GM12878 (cell line): ENCODE results near the gene SLC19A2. TPM values are rescaled to one million over a fixed set of nuclear protein-coding genes. Genes with fewer than 3 reads are reported as not detected.

Experiments used
- ATAC-seq: fragments of 200-7000 bp; cut with Tn5 transposase; 3 replicates; pipeline ENCODE4 v1.9.1; 2020; ENCODE audit warnings: mild to moderate bottlenecking, moderate library complexity
- BruUV-seq: library from RNA; stranded (reverse); fragments of 400-500 nt; replicated peaks from 2 replicates; lab custom pipeline; 2021; lab: Mats Ljungman, UMichigan
- CTCF ChIA-PET: fragments of 300-600 bp; sonication (Branson Sonifier 250); formaldehyde crosslinking; extraction: SDS; loops from one replicate; lab custom pipeline; 2021; ENCODE audit warnings: inconsistent platforms; lab: Yijun Ruan, JAX
- POLR2A ChIA-PET: fragments of 350-600 bp; formaldehyde crosslinking; extraction: SDS; loops from one replicate; lab custom pipeline; 2021; ENCODE audit warnings: inconsistent platforms; lab: Charles Lee
- RAD21 ChIA-PET: fragments of 300-600 bp; sonication (Branson Sonifier 250); formaldehyde crosslinking; loops from one replicate; lab custom pipeline; 2023; ENCODE audit warnings: antibody characterized with exemption; ENCODE audit not compliant: unreplicated experiment; lab: Charles Lee
- SMC1A ChIA-PET: fragments of 300-600 bp; sonication (Branson Sonifier 250); formaldehyde crosslinking; loops from one replicate; lab custom pipeline; 2023; ENCODE audit not compliant: unreplicated experiment, uncharacterized antibody; lab: Charles Lee
- DNase-seq: peaks from one replicate; pipeline ENCODE4 v3.0.0-alpha.2; 2011; ENCODE audit warnings: low read depth, low spot score
- FAIRE-seq: peaks from 3 replicates; lab custom pipeline; 2011; peaks lifted over from hg19 to GRCh38; lab: Jason Lieb, UNC
- H2AFZ ChIP-seq: 2 replicates; pipeline ENCODE4 v1.6.0; 2011; ENCODE audit warnings: low read depth, low read length, control low read depth; ENCODE audit not compliant: control insufficient read depth
- H3K27ac ChIP-seq: 2 replicates; pipeline ENCODE4 v1.5.1; 2011; ENCODE audit warnings: control low read depth; ENCODE audit not compliant: control insufficient read depth, insufficient read depth
- H3K27me3 ChIP-seq, 2 experiments: replicated peaks in 1 of 2; 2 replicates each; pipeline versions ENCODE4 v1.6.0 to v1.6.1; 2011; ENCODE audit warnings: low read length in 1 of 2; ENCODE audit not compliant: control insufficient read depth in 2 of 2, insufficient read depth in 2 of 2
- H3K36me3 ChIP-seq, 2 experiments: 2 replicates each; pipeline ENCODE4 v1.5.1; 2011; ENCODE audit warnings: low read length in 1 of 2; ENCODE audit not compliant: control insufficient read depth in 2 of 2, insufficient read depth in 2 of 2
- H3K4me1 ChIP-seq: 2 replicates; pipeline ENCODE4 v1.6.1; 2011; ENCODE audit warnings: mild to moderate bottlenecking, low read length, moderate library complexity, mixed read lengths; ENCODE audit not compliant: control insufficient read depth, insufficient read depth
- H3K4me2 ChIP-seq: 2 replicates; pipeline ENCODE4 v1.6.0; 2011; ENCODE audit warnings: control low read depth; ENCODE audit not compliant: control insufficient read depth, insufficient read depth
- H3K4me3 ChIP-seq: fragments of 200-600 bp; sonication (generic); 2 replicates; pipeline ENCODE4 v1.5.1; 2016
- H3K79me2 ChIP-seq: 2 replicates; pipeline ENCODE4 v1.6.0; 2011; ENCODE audit warnings: low read length; ENCODE audit not compliant: control insufficient read depth, insufficient read depth
- H3K9ac ChIP-seq: 2 replicates; pipeline ENCODE4 v1.8.0; 2011; ENCODE audit warnings: low read length, control low read depth, mixed read lengths; ENCODE audit not compliant: control insufficient read depth, insufficient read depth
- H3K9me3 ChIP-seq: replicated peaks from 3 replicates; pipeline ENCODE4 v1.5.1; 2011; ENCODE audit warnings: mild to moderate bottlenecking, low read length; ENCODE audit not compliant: control insufficient read depth, insufficient read depth
- H4K20me1 ChIP-seq: 2 replicates; pipeline ENCODE4 v1.6.0; 2011; ENCODE audit not compliant: control insufficient read depth, insufficient read depth
- ATF2 ChIP-seq: IDR thresholded peaks from 2 replicates; pipeline ENCODE4 v1.6.1; 2012; ENCODE audit warnings: low read length, inconsistent platforms
- BHLHE40 ChIP-seq, 2 experiments: fragments of 450-650 bp in 1 of 2; IDR thresholded peaks; 2 replicates each; pipeline ENCODE4 v1.6.1; 2011 to 2017; ENCODE audit warnings: low read depth in 2 of 2, borderline replicate concordance in 1 of 2, improper control_type of control experiment in 1 of 2, low read length in 1 of 2, mild to moderate bottlenecking in 1 of 2
- BMI1 ChIP-seq: fragments of 450-650 bp; IDR thresholded peaks from 2 replicates; pipeline ENCODE4 v1.6.1; 2016; ENCODE audit warnings: mild to moderate bottlenecking, moderate library complexity, borderline replicate concordance
- DPF2 ChIP-seq: fragments of 450-650 bp; IDR thresholded peaks from 2 replicates; pipeline ENCODE4 v1.6.1; 2017; ENCODE audit warnings: mild to moderate bottlenecking
- FOXK2 ChIP-seq: fragments of 450-650 bp; IDR thresholded peaks from 2 replicates; pipeline ENCODE4 v1.6.1; 2017; ENCODE audit warnings: mild to moderate bottlenecking, moderate library complexity
- HCFC1 ChIP-seq: fragments of 150-350 bp; IDR thresholded peaks from 2 replicates; pipeline ENCODE4 v1.6.1; 2014; ENCODE audit warnings: low read length
- IKZF1 ChIP-seq: fragments of 450-650 bp; conservative IDR thresholded peaks from 2 replicates; pipeline ENCODE4 v1.6.1; 2017; ENCODE audit warnings: antibody characterized with exemption, mild to moderate bottlenecking
- IRF4 ChIP-seq: IDR thresholded peaks from 2 replicates; pipeline ENCODE4 v1.6.1; 2011; ENCODE audit warnings: low read depth, low read length
- MEF2B ChIP-seq: fragments of 450-650 bp; IDR thresholded peaks from 2 replicates; pipeline ENCODE4 v1.6.1; 2018; ENCODE audit warnings: mild to moderate bottlenecking, moderate library complexity; ENCODE audit not compliant: partially characterized antibody, poor library complexity, severe bottlenecking
- MLLT1 ChIP-seq: fragments of 450-650 bp; IDR thresholded peaks from 2 replicates; pipeline ENCODE4 v1.6.1; 2016; ENCODE audit warnings: mild to moderate bottlenecking
- MTA2 ChIP-seq: fragments of 450-650 bp; IDR thresholded peaks from 2 replicates; pipeline ENCODE4 v1.6.1; 2016; ENCODE audit warnings: low read depth, mild to moderate bottlenecking, moderate library complexity
- PAX5 ChIP-seq: IDR thresholded peaks from 2 replicates; pipeline ENCODE4 v1.6.1; 2011; ENCODE audit warnings: low read depth, low read length, borderline replicate concordance
- RELA ChIP-seq: fragments of 450-650 bp; IDR thresholded peaks from 2 replicates; pipeline ENCODE4 v1.8.0; 2014; ENCODE audit warnings: borderline replicate concordance; ENCODE audit not compliant: partially characterized antibody
- SMARCA5 ChIP-seq: fragments of 450-650 bp; IDR thresholded peaks from 2 replicates; pipeline ENCODE4 v1.6.1; 2017; ENCODE audit warnings: mild to moderate bottlenecking
- TBL1XR1 ChIP-seq: IDR thresholded peaks from 2 replicates; pipeline ENCODE4 v1.6.1; 2012; ENCODE audit warnings: low read depth, low read length, improper control_type of control experiment
- USF2 ChIP-seq: IDR thresholded peaks from 2 replicates; pipeline ENCODE4 v1.6.1; 2011; ENCODE audit warnings: low read depth, low read length, improper control_type of control experiment, borderline replicate concordance
- ZBTB4 ChIP-seq: fragments of 450-650 bp; formaldehyde crosslinking; IDR thresholded peaks from 2 replicates; pipeline ENCODE4 v1.4.0; 2022; ENCODE audit warnings: mild to moderate bottlenecking, moderate library complexity
- WGBS: methylation state at CpG from one replicate; pipeline ENCODE4 v1.1.6; 2016; ENCODE audit warnings: low lambda C conversion rate; ENCODE audit not compliant: insufficient replicate concordance, insufficient coverage; ENCODE audit errors: missing lambda C conversion rate; 5-methylcytosine and 5-hydroxymethylcytosine counted together
- in situ Hi-C: fragments of 300-500 bp; cut with MboI; formaldehyde crosslinking; loops from 9 replicates; pipeline ENCODE4 v1.14.3; 2018; ENCODE audit warnings: mixed read lengths
- intact Hi-C: fragments of 100-400 bp; cut with micrococcal nuclease; formaldehyde crosslinking; loops from one replicate; pipeline ENCODE4 v1.14.2; 2022; ENCODE audit not compliant: unreplicated experiment
- polyA plus RNA-seq, 11 experiments: library from polyadenylated mRNA; depleted of rRNA in 4 of 11; unstranded in 6 of 11; stranded (reverse) in 5 of 11; fragments of >200 nt; fragmentation: Nextera tagmentation in 4 of 11; fragmentation: Illumina TruSeq in 1 of 11; extraction: Ambion mirVana in 4 of 11; extraction: Trizol in 1 of 11; gene quantifications; 1 replicate in 1 of 11; 2 replicates in 10 of 11; pipeline versions ENCODE4 v1.2.1 to v1.2.3, GENCODE V29; 2011 to 2016; ENCODE audit warnings: inconsistent platforms in 2 of 11, missing spikeins in 2 of 11, low read depth in 1 of 11
- total RNA-seq, 4 experiments: library from RNA; depleted of rRNA in 3 of 4; stranded (reverse); fragments of >200 nt in 3 of 4; fragmentation: Illumina TruSeq in 1 of 4; extraction: Trizol in 1 of 4; gene quantifications; 2 replicates each; pipeline versions ENCODE4 v1.2.1 to v1.2.3, GENCODE V29; 2013 to 2021

The SLC19A2 gene
- total and polyA plus RNA-seq, 10 of the 15 experiments (the other 5 are each of a cell fraction or from before 2014, with no cell fraction given), result 1.2 to 7.8 (median 2.5) TPM

GRCh38 chr1:169507413-169507812 lies 21.7 kb upstream of the SLC19A2 start:
- H3K27ac ChIP-seq, result no peak overlapping the region
- ChIA-PET RAD21 (no interaction called here), CTCF (interaction anchor here (0.6 to 0.9 kb wide), 4 partner anchors 14 to 1661 kb away, joined by 3 read pairs; no protein-coding TSS in a partner anchor), SMC1A (interaction anchor here (1.6 kb wide), 1 partner anchor 15 kb away, joined by 3 read pairs; no protein-coding TSS in a partner anchor), POLR2A (no interaction called here)
- H3K4me2 ChIP-seq, result no peak overlapping the region
- no peaks in the 10 kb centered on the region for H3K36me3 ChIP-seq
- no TSS peak for BruUV-seq
- no peaks in the 10 kb centered on the region for H4K20me1 ChIP-seq
- in situ Hi-C loops (no loop called here), intact Hi-C loops (no loop called here)
- no peak overlapping the region for H3K9ac ChIP-seq
- no peak for FAIRE-seq
- no peaks in the 10 kb centered on the region for H3K4me1 ChIP-seq
- ATAC-seq, result no peak
- no peak overlapping the region for H2AFZ ChIP-seq
- DNase-seq, result no peak
- H3K27me3 ChIP-seq, result no peaks in the 10 kb centered on the region
- no peaks in the 10 kb centered on the region for H3K79me2 ChIP-seq
- no peaks in the 10 kb centered on the region for H3K9me3 ChIP-seq
- WGBS, result 21% methylated on average over 2 of the region's 2 CpGs
- H3K4me3 ChIP-seq, result no peak overlapping the region
- TF ChIP-seq IRF4, result no peak
- no peak for TF ChIP-seq TBL1XR1
- TF ChIP-seq DPF2, result no peak
- no peak for TF ChIP-seq MLLT1
- TF ChIP-seq BMI1, result no peak
- no peak for TF ChIP-seq RELA
- no peak for TF ChIP-seq HCFC1
- no peak for TF ChIP-seq IKZF1
- no peak for TF ChIP-seq MTA2
- TF ChIP-seq USF2, result no peak
- TF ChIP-seq ZBTB4 (CRISPR knock-in tag), result no peak
- TF ChIP-seq ATF2, result no peak
- TF ChIP-seq SMARCA5, result no peak
- TF ChIP-seq MEF2B, result no peak
- no peak for TF ChIP-seq FOXK2
- no peak for TF ChIP-seq PAX5
- no peak for TF ChIP-seq BHLHE40 (IDR thresholded peaks at IDR 0.05; ENCODE audit: borderline replicate concordance in 1 of 2, low read depth in 2 of 2, low read length in 1 of 2)
